Ramos (cell line): ENCODE data around the gene LEUTX.

Experiments used
- in situ Hi-C: fragments of 300-500 bp; cut with MboI; formaldehyde crosslinking; loops from one replicate; pipeline ENCODE4 v1.14.3; 2022; ENCODE audit warnings: low sequenced_read_pairs; ENCODE audit not compliant: unreplicated experiment

Gene LEUTX

GRCh38 chr19:39819786-39820185 lies 41.1 kb downstream of the LEUTX start:
- in situ Hi-C loops: no loop called here

- in situ Hi-C loops: no loop called here
Measured at GRCh38 chr19:39820696-39821095, 42.0 kb downstream of the LEUTX start.

- in situ Hi-C loops: no loop called here
Measured at GRCh38 chr19:39823686-39824085, 45.0 kb downstream of the LEUTX start.

- in situ Hi-C loops: loop anchor here (25.0 kb wide), 1 partner anchor 387 kb away; the partner anchor contains the start of genes RPS16 and SUPT5H
Measured at GRCh38 chr19:39824143-39825092, 45.8 kb downstream of the LEUTX start.

GRCh38 chr19:39825093-39825463 lies 46.4 kb downstream of the LEUTX start:
- in situ Hi-C loops: loop anchor here (25.0 kb wide), 1 partner anchor 388 kb away; the partner anchor contains the start of genes RPS16 and SUPT5H

GRCh38 chr19:39825531-39826076 lies 47.0 kb downstream of the LEUTX start:
- in situ Hi-C loops: loop anchor here (25.0 kb wide), 1 partner anchor 388 kb away; the partner anchor contains the start of genes RPS16 and SUPT5H

- in situ Hi-C loops: loop anchor here (25.0 kb wide), 1 partner anchor 389 kb away; the partner anchor contains the start of genes RPS16 and SUPT5H
Measured at GRCh38 chr19:39826311-39826945, 47.8 kb downstream of the LEUTX start.

GRCh38 chr19:39827216-39827615 lies 48.6 kb downstream of the LEUTX start:
- in situ Hi-C loops: loop anchor here (25.0 kb wide), 1 partner anchor 390 kb away; the partner anchor contains the start of genes RPS16 and SUPT5H

GRCh38 chr19:39828015-39828653 lies 49.5 kb downstream of the LEUTX start:
- in situ Hi-C loops: loop anchor here (25.0 kb wide), 1 partner anchor 391 kb away; the partner anchor contains the start of genes RPS16 and SUPT5H

- in situ Hi-C loops: loop anchor here (25.0 kb wide), 1 partner anchor 391 kb away; the partner anchor contains the start of genes RPS16 and SUPT5H
Measured at GRCh38 chr19:39828654-39829032, 50.0 kb downstream of the LEUTX start.

GRCh38 chr19:39829702-39830275 lies 51.1 kb downstream of the LEUTX start:
- in situ Hi-C loops: loop anchor here (25.0 kb wide), 1 partner anchor 392 kb away; the partner anchor contains the start of genes RPS16 and SUPT5H

GRCh38 chr19:39830406-39830805 lies 51.8 kb downstream of the LEUTX start:
- in situ Hi-C loops: loop anchor here (25.0 kb wide), 1 partner anchor 393 kb away; the partner anchor contains the start of genes RPS16 and SUPT5H

GRCh38 chr19:39830847-39831246 lies 52.2 kb downstream of the LEUTX start:
- in situ Hi-C loops: loop anchor here (25.0 kb wide), 1 partner anchor 394 kb away; the partner anchor contains the start of genes RPS16 and SUPT5H

GRCh38 chr19:39831679-39832078 lies 53.0 kb downstream of the LEUTX start:
- in situ Hi-C loops: loop anchor here (25.0 kb wide), 1 partner anchor 394 kb away; the partner anchor contains the start of genes RPS16 and SUPT5H

- in situ Hi-C loops: loop anchor here (25.0 kb wide), 1 partner anchor 395 kb away; the partner anchor contains the start of genes RPS16 and SUPT5H
Measured at GRCh38 chr19:39832341-39833083, 53.9 kb downstream of the LEUTX start.

- in situ Hi-C loops: loop anchor here (25.0 kb wide), 1 partner anchor 396 kb away; the partner anchor contains the start of genes RPS16 and SUPT5H
Measured at GRCh38 chr19:39833160-39833463, 54.5 kb downstream of the LEUTX start.

- in situ Hi-C loops: loop anchor here (25.0 kb wide), 1 partner anchor 396 kb away; the partner anchor contains the start of genes RPS16 and SUPT5H
Measured at GRCh38 chr19:39833464-39834286, 55.0 kb downstream of the LEUTX start, which contains the start of gene DYRK1B. TSS of gene DYRK1B (minus strand) at chr19:39834162. CDS start at chr19:39831867, 2,295 bp downstream.
